Epidermal melanocyte (primary cell): ENCODE measurements around the gene EZH2.

Experiments
- DNase-seq: peaks from one replicate; pipeline ENCODE4 v3.0.0; 2011; ENCODE audit warnings: low spot score; ENCODE audit not compliant: insufficient read length

Gene EZH2

GRCh38 chr7:148809856-148810255 is 74.2 kb downstream of the EZH2 start:
- no peak for DNase-seq

GRCh38 chr7:148807436-148807835 is 76.7 kb downstream of the EZH2 start:
- no peak for DNase-seq

- no peak for DNase-seq
Measured at GRCh38 chr7:148806187-148806586, 77.9 kb downstream of the EZH2 start.

GRCh38 chr7:148804343-148805235 is 79.5 kb downstream of the EZH2 start:
- no peak for DNase-seq

GRCh38 chr7:148803094-148803493 is 81.0 kb downstream of the EZH2 start:
- no peak for DNase-seq

GRCh38 chr7:148802101-148802493 is 82.0 kb downstream of the EZH2 start:
- no peak for DNase-seq

- no peak for DNase-seq
Measured at GRCh38 chr7:148800677-148801076, 83.4 kb downstream of the EZH2 start.

GRCh38 chr7:148799893-148800555 is 84.1 kb downstream of the EZH2 start:
- no peak for DNase-seq

GRCh38 chr7:148796841-148797240 is 87.2 kb downstream of the EZH2 start:
- no peak for DNase-seq

GRCh38 chr7:148794476-148794875 is 89.6 kb downstream of the EZH2 start:
- no peak for DNase-seq

- DNase-seq: no peak
Measured at GRCh38 chr7:148793590-148793989, 90.5 kb downstream of the EZH2 start.

- DNase-seq: no peak
Measured at GRCh38 chr7:148791546-148791945, 92.5 kb downstream of the EZH2 start.

- no peak for DNase-seq
Measured at GRCh38 chr7:148790850-148791249, 93.2 kb downstream of the EZH2 start.

- DNase-seq: no peak
Measured at GRCh38 chr7:148790131-148790726, 93.9 kb downstream of the EZH2 start.

- no peak for DNase-seq
Measured at GRCh38 chr7:148789220-148789619, 94.9 kb downstream of the EZH2 start.

- DNase-seq: no peak
Measured at GRCh38 chr7:148787571-148788295, 96.4 kb downstream of the EZH2 start.

GRCh38 chr7:148783801-148784527 is 100.1 kb downstream of the EZH2 start:
- no peak for DNase-seq

- DNase-seq: no peak
Measured at GRCh38 chr7:148782757-148783456, 101.2 kb downstream of the EZH2 start.

GRCh38 chr7:148774471-148774870 is 109.6 kb downstream of the EZH2 start:
- DNase-seq: no peak

- DNase-seq: no peak
Measured at GRCh38 chr7:148773334-148773733, 110.8 kb downstream of the EZH2 start.
